ENCODE measurements around the gene AEBP1. TPM values are rescaled to one million over a fixed set of nuclear protein-coding genes. Genes with fewer than 3 reads are reported as not detected.

AEBP1 gene
- total RNA-seq, 1 experiment from 2014 or later: 45.8 TPM

DNA sequence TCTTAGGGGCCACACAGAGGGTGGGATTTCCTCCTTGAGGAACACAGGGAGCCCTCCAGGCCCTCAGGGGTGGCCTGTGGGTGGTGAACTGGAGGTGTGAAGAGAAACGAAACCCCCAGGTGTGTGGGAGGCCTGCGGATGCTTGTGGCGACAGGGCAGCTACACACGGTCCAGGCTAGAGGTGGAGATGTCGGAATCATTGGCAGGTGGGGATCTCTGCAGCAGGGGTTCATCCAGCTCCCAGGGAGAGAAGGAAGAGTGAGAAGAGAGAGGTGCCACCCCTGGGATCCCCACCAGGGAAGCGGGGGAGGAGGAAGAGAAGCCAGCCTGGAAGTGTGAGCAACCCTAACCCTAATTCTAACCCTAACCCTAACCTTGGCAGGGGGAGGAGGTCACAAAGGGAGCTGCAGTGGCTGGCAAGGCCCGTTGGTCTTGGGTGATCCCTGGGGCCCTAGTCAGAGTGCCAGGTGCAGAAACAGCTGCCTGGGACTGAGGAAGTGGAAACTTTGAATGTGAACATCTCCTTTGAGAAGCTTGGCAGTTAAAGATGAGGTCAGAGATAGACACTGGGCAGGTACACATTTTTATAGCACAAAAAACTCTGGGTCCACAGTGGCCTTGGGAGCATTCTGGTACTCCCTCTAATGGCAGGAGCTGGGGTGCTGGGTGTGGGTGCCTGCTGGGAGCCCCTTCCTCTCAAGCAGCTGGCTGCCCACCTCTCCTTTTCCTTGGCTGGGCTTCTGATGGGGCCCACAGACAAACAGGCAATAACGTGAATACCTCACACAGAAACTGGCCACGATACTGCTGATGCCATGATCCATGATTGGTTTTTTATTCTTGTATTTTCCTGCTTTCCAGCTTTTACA is 6.8 kb upstream of the AEBP1 start:
- no peaks in the 10 kb centered on the region for H3K27me3 ChIP-seq
- no peaks in the 10 kb centered on the region for H3K9me3 ChIP-seq
- H3K4me3 ChIP-seq: no peak overlapping the region
- H3K36me3 ChIP-seq: no peaks in the 10 kb centered on the region
- DNase-seq: no peak

DNA sequence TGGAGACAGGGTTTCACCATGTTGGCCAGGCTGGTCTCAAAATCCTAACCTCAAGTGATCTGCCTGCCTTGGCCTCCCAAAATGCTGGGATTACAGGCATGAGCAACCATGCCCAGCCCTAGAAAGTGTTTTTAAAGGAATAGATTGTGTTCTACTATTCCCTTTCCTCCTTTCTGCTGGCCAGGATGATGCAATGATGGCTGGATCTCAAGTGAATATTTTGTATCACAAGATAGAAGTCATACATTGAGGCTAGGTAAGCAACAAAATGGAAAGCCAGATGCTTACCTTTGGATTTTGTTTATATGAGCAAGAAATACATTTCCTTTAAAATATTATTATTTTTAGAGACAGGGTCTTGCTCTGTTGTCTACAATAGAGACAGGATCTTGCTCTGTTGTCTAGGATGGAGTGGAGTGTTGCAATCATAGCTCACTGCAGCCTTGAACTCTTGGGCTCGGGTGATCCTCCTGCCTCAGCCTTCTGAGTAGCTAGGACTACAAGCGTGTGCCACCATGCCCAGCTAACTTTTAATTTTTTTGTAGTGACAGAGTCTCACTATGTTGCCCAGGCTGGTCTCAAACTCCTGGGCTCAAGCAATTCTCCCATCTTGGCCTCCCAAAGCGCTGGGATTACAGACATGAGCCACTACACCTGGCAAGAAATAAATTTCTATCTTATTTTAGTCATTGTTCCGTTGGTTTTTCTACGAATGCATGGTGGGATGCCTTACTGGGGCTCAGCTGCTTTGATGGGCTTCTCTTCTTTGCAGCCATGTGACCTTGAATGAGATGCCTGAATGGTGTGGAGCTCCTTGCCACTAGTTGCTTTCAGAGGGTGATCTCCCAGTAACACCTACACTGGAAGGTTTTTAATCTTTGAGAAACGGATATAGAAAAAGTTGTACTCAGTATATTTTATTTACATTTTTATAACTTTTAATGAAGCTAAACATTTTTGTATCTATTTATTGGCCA is 5.8 kb upstream of the AEBP1 start:
- H3K9me3 ChIP-seq: no peaks in the 10 kb centered on the region
- no peak for DNase-seq
- no peak overlapping the region for H3K4me3 ChIP-seq
- no peaks in the 10 kb centered on the region for H3K27me3 ChIP-seq
- no peaks in the 10 kb centered on the region for H3K36me3 ChIP-seq

DNA sequence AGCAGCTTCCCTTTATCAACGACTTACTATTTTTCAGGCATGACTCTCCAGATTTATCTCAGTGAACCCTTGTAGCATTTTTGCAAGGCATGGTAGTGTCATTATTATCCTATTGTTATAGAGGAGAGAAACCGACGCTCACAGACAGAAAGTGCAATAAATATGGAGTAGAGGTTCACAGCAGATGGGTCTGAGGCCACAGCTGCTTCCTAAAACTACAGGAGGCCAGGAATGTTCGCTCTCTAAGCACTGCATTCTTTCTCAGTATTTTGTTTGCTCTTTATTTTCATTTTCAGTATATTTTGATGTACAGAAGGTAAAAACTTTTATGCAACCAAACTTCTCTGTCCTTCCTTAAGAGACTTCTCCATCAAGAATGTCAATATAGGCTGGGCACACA is 4.5 kb upstream of the AEBP1 start:
- no peaks in the 10 kb centered on the region for H3K27me3 ChIP-seq
- H3K4me3 ChIP-seq: no peak overlapping the region
- no peaks in the 10 kb centered on the region for H3K36me3 ChIP-seq
- H3K9me3 ChIP-seq: no peaks in the 10 kb centered on the region
- no peak for DNase-seq

DNA sequence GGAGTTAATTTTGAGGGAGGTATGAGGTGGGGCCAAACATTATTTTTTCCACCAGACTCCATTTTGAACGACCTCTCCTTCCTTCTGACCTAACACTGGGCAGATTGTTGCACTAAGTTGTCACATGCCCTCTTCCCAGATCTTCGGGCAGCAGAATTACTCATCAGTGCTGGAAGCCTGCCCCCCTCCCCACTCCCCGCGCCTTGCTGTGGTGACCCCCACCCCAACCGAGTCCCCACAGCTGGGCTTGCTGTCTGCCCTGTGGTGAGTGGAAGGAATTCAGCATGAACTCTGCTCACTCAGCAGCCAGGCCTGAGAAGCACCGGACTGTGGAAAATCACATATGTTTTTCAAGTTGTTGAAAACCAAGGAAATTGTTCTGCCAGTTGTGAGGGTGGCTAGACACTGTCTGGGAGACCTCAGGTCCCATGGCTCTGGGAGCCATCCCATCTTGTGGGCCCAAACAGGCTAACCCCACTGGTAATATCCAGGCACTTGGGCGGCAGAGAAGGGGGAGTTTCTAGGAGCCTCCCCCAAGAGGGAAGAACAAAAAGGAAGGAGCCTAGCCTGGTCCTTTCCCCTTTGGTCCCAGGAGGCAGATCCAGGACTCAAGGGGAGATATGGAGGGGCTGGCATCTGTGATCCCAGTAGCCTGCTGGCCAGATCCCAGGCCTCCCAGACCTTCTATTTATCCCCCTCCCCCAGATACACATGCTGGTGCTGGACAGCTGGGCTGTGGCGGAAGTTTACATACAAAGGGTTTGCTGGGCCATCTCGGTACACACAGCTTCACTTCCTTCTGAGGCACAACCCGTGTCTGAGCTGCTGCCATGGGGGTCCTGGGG is 3.5 kb upstream of the AEBP1 start:
- DNase-seq: peak; percentile 58

DNA sequence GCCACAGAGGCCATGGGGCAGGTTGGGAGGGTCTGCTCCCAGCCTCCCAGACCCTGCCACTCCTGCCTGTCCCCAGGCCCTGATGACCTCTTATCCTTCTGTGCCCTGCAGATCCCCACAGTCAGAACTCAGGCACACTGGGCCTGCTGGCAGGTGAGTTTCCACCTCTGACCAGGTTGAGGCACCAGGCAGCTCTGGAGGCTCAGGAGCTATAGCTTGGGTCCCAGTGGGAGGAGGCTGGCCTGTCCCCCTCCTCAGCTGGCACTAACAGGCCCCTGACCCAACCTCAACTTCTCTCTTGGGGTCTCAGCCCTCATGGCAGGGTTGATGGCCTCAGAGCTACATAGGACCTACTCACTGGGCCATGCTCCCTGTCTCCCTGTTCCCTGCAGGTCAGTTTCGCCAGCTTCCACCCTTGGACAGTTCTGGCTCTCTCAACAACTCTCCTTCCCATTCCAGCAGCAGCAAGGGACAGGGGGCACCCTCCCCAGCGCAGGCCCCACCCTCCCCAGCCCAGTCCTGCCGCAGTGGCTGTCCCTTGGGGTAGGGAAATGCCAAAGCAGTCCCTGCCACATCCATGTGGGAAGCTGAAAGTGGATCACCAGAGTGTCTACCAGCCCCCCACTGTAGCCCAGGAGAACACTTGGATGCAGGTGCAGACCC is 2.7 kb upstream of the AEBP1 start:
- Histone ChIP-seq H3K36me3 (peaks cover 8% of the 10 kb centered on the region), H3K4me3 (no peak overlapping the region), H3K27me3 (no peaks in the 10 kb centered on the region), H3K9me3 (no peaks in the 10 kb centered on the region)
- DNase-seq: no peak

More for the DNA sequence above, 3.5 kb upstream of the AEBP1 start:
- no peak overlapping the region for H3K4me3 ChIP-seq
- no peaks in the 10 kb centered on the region for H3K9me3 ChIP-seq
- H3K27me3 ChIP-seq: no peaks in the 10 kb centered on the region
- H3K36me3 ChIP-seq: peaks cover under 1% of the 10 kb centered on the region

DNA sequence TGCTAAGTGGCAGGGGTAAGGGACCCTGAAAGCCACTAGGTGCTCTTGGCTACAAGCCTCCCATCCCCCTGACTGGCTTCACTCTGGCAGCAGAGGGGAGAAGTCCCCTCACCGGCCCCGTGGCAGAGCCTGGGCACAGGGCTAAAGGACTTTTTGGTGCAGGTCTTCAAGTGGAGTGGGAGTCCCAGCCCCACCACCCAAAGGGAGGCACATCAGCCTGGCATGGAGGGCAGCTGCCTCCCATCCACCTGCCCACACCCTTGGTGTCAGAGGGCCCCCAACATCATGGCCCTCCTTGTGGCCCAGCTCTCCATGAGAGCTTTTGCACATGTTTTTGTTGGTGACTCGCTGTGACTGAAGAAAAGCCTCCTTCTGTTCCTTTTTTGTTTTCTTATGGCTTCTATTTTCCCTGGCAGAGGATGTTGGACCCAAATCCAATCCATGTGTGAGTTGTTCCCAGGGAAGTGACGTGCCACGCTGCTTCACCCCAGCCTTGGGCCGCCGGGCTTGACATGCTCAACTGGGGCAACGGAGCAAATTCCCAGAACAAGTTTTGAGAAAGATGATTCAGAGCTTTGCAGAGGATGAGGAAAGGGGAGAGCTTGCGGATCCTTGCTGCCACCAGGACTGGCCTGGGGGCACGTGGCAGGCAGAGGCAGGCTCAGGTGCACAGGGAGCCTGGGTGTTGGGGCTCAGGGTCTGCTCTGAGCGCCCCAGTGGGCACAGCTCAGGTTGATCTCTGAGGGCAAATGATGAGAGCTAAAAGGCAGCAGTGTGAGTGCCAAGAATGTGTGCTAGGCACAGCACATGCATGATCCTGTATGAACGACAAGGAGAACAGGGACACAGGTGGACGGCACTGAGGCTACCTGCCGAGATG is 1.9 kb upstream of the AEBP1 start:
- H3K9me3 ChIP-seq: no peaks in the 10 kb centered on the region
- H3K36me3 ChIP-seq: peaks cover 13% of the 10 kb centered on the region
- peak; percentile 63 for DNase-seq

DNA sequence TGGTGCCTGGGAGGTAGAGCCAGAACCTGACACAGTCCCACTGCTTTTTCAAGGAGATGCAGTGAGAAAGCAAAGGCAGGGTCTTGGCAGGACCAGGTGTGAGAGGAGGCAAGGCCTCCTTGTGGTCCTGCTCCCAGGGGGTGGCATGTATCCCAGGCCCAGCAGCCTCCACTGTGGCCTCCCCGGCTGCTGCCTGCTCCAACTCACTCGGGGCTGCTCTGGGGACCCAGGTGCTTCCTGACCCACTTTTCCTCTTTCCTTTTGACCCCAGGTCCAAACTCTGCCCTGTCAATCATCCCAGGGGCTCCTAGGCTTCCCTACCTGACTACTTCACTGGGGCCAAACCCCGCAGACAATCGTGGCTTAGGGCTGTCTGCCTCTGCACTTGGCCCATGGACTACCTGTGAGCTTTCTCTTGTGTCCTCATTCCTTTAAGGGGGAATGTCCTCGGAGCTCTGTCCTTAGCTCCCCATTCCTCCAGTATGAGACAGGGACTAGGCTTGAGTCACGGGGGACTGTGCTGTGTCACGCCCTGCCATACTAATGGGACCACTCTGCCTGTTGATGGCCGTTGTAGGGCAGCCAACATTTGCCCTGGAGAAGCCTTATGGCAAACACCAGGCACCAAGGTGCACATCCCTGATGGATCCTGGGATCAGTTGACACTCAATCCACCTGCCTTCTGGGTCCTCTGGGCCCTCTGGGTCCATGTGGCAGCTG is 1.1 kb upstream of the AEBP1 start:
- H3K4me3 ChIP-seq: no peak overlapping the region
- peaks cover 18% of the 10 kb centered on the region for H3K36me3 ChIP-seq
- no peak for DNase-seq
- no peaks in the 10 kb centered on the region for H3K9me3 ChIP-seq
- H3K27me3 ChIP-seq: no peaks in the 10 kb centered on the region

More for the DNA sequence above, 1.9 kb upstream of the AEBP1 start:
- Histone ChIP-seq H3K27me3 (no peaks in the 10 kb centered on the region), H3K4me3 (no peak overlapping the region)

DNA sequence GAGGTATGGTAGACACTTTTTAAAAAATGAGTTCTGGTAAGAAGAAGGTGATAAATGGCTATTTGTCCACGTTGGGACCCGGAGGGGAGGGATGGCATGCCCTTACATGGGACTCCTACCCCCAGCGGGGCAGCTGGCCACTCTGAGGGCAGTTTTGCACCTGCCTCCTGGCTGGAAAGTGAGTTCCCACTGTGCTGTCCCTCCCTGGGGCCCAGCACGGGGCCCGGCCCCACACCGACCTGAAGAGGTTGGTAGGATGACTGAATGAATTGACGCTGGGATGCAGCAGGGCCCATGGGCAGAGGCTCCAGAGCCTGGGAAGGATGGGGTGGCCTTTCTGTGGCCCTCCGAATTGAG is 601 bp upstream of the AEBP1 start:
- H3K36me3 ChIP-seq: peaks cover 20% of the 10 kb centered on the region
- H3K9me3 ChIP-seq: no peaks in the 10 kb centered on the region
- no peak for DNase-seq
- H3K27me3 ChIP-seq: no peaks in the 10 kb centered on the region
- no peak overlapping the region for H3K4me3 ChIP-seq

DNA sequence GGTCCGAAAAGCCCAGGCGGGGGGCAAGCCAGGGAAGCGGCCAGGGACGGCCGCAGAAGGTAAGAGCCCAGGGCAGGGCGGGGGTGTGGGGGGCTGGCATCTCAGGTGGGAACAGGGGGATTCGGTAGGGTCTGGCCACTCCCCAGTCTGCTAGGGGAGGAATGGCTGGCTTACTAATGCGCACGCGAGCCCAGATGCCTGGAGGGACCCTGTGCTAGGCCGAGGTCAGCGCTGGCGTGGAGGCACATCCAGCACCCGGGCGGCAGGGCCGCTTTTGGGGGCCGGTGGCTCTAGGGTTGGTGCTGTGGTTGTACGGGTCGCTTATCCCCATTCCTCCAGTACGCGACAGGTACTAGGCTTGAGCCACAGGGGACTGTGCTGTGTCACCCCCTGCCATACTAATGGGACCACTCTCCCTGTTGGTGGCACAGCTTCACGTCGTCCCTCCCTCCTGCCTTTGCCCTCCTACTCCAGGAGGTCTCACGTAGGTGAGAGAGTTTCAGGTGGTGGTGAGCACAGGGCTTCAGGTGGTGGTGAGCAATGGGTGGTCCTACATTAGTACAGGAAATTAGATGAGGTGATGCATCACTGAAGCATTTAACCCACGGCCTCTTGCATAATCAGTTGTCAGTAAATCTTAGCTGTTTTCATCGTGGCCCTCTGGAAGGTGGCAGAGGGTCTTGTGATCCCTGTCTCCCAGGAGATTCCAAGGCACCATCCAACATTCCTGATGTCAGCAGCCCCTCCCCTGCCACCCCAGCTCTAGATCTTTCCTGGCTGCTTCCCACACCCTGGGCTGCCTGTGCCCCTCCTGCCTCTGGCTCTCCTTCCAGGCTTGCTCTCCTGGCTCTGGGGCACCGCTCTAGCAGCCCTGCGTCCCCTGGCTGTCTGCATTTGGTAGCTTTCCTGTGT is 971 bp downstream of the AEBP1 start:
- peak; percentile 44 for DNase-seq
- no peaks in the 10 kb centered on the region for H3K27me3 ChIP-seq
- no peaks in the 10 kb centered on the region for H3K9me3 ChIP-seq
- H3K36me3 ChIP-seq: peaks cover 32% of the 10 kb centered on the region
- H3K4me3 ChIP-seq: peak overlapping the region; percentile 78

DNA sequence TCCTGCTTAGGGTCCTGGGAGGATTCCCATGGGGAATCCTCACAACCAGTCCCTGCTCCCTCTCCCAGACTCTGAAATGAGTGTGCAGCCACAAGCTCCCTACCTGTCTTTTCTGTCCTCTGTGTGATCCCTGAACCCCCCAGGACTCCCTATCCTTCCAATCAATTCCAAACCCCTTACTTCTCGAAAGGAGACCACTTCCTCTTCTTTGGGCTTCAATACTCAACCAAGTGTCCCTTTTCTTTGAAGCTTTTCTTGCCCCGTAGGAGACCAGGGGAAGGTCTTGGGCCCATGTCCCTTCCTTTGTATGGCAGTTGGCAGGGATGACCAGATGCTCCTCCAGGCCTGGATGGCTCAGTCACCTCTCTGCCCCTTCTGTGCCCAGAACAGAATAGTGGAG is 1.7 kb downstream of the AEBP1 start:
- no peak for DNase-seq
- Histone ChIP-seq H3K27me3 (no peaks in the 10 kb centered on the region), H3K4me3 (peak overlapping the region; percentile 78), H3K36me3 (peaks cover 38% of the 10 kb centered on the region), H3K9me3 (no peaks in the 10 kb centered on the region)

DNA sequence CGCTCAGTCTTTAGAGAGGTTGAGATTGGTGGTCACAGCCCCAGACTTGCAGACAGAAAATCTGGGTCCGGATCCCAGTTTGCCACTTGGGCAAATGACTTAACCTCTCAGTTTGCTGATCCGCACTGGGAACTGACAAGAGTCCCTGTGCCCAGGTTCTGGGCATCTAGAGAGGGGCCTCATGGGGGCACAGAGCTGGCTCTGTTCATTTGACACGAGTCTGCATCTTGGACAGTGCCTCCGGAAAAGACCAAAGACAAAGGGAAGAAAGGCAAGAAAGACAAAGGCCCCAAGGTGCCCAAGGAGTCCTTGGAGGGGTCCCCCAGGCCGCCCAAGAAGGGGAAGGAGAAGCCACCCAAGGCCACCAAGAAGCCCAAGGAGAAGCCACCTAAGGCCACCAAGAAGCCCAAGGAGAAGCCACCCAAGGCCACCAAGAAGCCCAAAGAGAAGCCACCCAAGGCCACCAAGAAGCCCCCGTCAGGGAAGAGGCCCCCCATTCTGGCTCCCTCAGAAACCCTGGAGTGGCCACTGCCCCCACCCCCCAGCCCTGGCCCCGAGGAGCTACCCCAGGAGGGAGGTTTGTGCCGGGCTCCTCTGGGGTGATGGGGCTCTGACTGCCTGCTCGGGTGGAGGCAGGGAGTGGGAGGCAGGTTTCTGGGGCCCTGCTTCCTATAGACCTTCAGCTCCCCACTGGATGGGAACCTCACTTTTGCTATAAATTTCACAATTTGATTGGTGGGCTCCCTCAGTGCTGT is 2.3 kb downstream of the AEBP1 start:
- no peaks in the 10 kb centered on the region for H3K27me3 ChIP-seq
- peaks cover 44% of the 10 kb centered on the region for H3K36me3 ChIP-seq

DNA sequence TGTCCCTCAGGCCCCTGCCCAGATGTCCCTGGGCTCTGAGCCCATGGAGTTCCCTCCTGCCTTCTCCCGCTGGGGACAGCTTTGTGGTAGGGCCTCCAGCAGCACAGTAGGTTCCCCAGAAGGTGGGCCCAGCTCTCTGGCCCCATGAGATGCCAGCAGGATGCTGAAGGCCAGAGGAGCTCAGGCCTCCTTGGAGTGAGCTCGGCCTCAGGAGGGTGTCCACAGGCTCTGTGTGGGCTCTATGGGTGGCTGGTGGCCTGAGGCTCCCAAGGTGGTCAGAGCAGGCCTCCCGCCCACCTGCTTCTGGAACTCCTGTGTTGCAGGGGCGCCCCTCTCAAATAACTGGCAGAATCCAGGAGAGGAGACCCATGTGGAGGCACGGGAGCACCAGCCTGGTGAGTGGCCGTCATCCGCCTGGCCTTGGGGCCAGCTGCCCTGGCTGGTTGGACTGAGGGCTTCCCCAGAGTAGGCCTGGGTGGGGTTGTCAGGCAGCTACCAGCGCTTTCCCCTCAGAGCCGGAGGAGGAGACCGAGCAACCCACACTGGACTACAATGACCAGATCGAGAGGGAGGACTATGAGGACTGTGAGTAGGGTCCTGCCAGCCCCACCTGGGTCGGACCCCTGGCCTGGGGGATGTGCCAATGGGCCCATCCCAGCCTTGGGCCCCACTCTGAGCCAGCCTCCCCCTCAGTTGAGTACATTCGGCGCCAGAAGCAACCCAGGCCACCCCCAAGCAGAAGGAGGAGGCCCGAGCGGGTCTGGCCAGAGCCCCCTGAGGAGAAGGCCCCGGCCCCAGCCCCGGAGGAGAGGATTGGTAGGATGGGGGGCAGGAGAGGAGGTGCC is 3.2 kb downstream of the AEBP1 start:
- H3K9me3 ChIP-seq: no peaks in the 10 kb centered on the region
- no peak overlapping the region for H3K4me3 ChIP-seq
- DNase-seq: no peak
- H3K27me3 ChIP-seq: no peaks in the 10 kb centered on the region
- H3K36me3 ChIP-seq: peaks cover 51% of the 10 kb centered on the region

More for the DNA sequence above, 2.3 kb downstream of the AEBP1 start:
- H3K4me3 ChIP-seq: no peak overlapping the region
- no peak for DNase-seq
- H3K9me3 ChIP-seq: no peaks in the 10 kb centered on the region
